Loucy (cell line): ENCODE measurements around the gene ZFR2.
"Not testable (repeated sequence)": the region's sequence is repeated elsewhere in the genome, so short reads cannot be mapped to it uniquely, and the experiment has no call there.

Source experiments
- H2AFZ ChIP-seq: fragments of 200-600 bp; sonication (generic); 2 replicates; pipeline ENCODE4 v1.6.0; 2016; ENCODE audit warnings: antibody characterized with exemption, mild to moderate bottlenecking, low read length, moderate library complexity
- H3F3A ChIP-seq: fragments of 200-600 bp; 2 replicates; pipeline ENCODE4 v1.6.0; 2016; ENCODE audit warnings: antibody characterized with exemption, low read depth, mild to moderate bottlenecking
- H3K27me3 ChIP-seq: fragments of 200-600 bp; sonication (generic); 2 replicates; pipeline ENCODE4 v1.6.1; 2014; ENCODE audit warnings: low read length, mild to moderate bottlenecking; ENCODE audit not compliant: insufficient read depth, poor library complexity, severe bottlenecking
- H3K36me3 ChIP-seq: fragments of 200-600 bp; sonication (generic); 2 replicates; pipeline ENCODE4 v1.6.1; 2016; ENCODE audit warnings: low read length; ENCODE audit not compliant: insufficient read depth
- H3K4me1 ChIP-seq: fragments of 200-600 bp; sonication (generic); 2 replicates; pipeline ENCODE4 v1.5.1; 2014; ENCODE audit warnings: low read length, mild to moderate bottlenecking; ENCODE audit not compliant: insufficient read depth, poor library complexity, severe bottlenecking
- H3K4me2 ChIP-seq: fragments of 200-600 bp; sonication (generic); 2 replicates; pipeline ENCODE4 v1.6.0; 2014; ENCODE audit warnings: antibody characterized with exemption, low read length, low read depth, mild to moderate bottlenecking; ENCODE audit not compliant: poor library complexity, severe bottlenecking
- H3K4me3 ChIP-seq: fragments of 200-600 bp; sonication (generic); 2 replicates; pipeline ENCODE4 v1.5.1; 2014; ENCODE audit warnings: low read length, mild to moderate bottlenecking, mixed read lengths; ENCODE audit not compliant: poor library complexity, severe bottlenecking
- H3K79me2 ChIP-seq: fragments of 200-600 bp; sonication (generic); 2 replicates; pipeline ENCODE4 v1.6.1; 2014; ENCODE audit warnings: low read length; ENCODE audit not compliant: insufficient read depth
- H3K9ac ChIP-seq: fragments of 200-600 bp; sonication (generic); 2 replicates; pipeline ENCODE4 v1.6.0; 2014; ENCODE audit warnings: mild to moderate bottlenecking, low read depth, low read length, moderate library complexity; ENCODE audit not compliant: poor library complexity, severe bottlenecking
- H3K9me2 ChIP-seq: fragments of 200-600 bp; sonication (generic); replicated peaks from 2 replicates; pipeline ENCODE4 v1.6.1; 2016; ENCODE audit warnings: low read depth, low read length, mixed read lengths
- H3K9me3 ChIP-seq: fragments of 200-600 bp; sonication (generic); 2 replicates; pipeline ENCODE4 v1.6.1; 2014; ENCODE audit warnings: mild to moderate bottlenecking, antibody characterized with exemption, low read length, low read depth; ENCODE audit not compliant: insufficient read depth
- H4K20me1 ChIP-seq: fragments of 200-600 bp; sonication (generic); 2 replicates; pipeline ENCODE4 v1.6.0; 2014; ENCODE audit warnings: antibody characterized with exemption, low read length, mild to moderate bottlenecking; ENCODE audit not compliant: insufficient read depth, poor library complexity, severe bottlenecking
- CTCF ChIP-seq: fragments of 200-600 bp; sonication (generic); conservative IDR thresholded peaks from 2 replicates; pipeline ENCODE4 v1.5.1; 2014; ENCODE audit warnings: mild to moderate bottlenecking, antibody characterized with exemption, low read length
- EZH2phosphoT487 ChIP-seq: fragments of 200-600 bp; IDR thresholded peaks from 2 replicates; pipeline ENCODE4 v1.6.1; 2018; ENCODE audit warnings: antibody characterized with exemption, mild to moderate bottlenecking, moderate library complexity, borderline replicate concordance

The ZFR2 gene

GRCh38 chr19:3761382-3762129 lies 107.3 kb downstream of the ZFR2 start, which contains the start of gene APBA3:
Gene APBA3 (minus strand): TSS chr19:3761692. CDS start chr19:3760264, 1,428 bp downstream.
- no peaks in the 10 kb centered on the region for H4K20me1 ChIP-seq
- peaks cover 36% of the 10 kb centered on the region for H3K79me2 ChIP-seq
- 0 out of 2 replicates have a peak, but pooled peaks cover 2% of the 10 kb centered on the region for H3F3A ChIP-seq
- peak within 1 kb of the TSS; percentile 96 for H3K9ac ChIP-seq
- no peaks in the 10 kb centered on the region for H3K9me3 ChIP-seq
- H3K4me3 ChIP-seq: peak within 1 kb of the TSS; percentile 98
- peak within 1 kb of the TSS; percentile 96 for H3K4me2 ChIP-seq
- no peaks in the 10 kb centered on the region for H3K9me2 ChIP-seq
- peaks cover 23% of the 10 kb centered on the region for H3K4me1 ChIP-seq
- no peaks in the 10 kb centered on the region for H3K27me3 ChIP-seq
- H2AFZ ChIP-seq: peak within 1 kb of the TSS; percentile 98
- peaks cover 2% of the 10 kb centered on the region; the same call in 1 of the 2 replicates for H3K36me3 ChIP-seq
- TF ChIP-seq CTCF (peak; percentile 78), EZH2phosphoT487 (no peak)

GRCh38 chr19:3760871-3761361 lies 107.9 kb downstream of the ZFR2 start:
- TF ChIP-seq CTCF: no peak
- TF ChIP-seq EZH2phosphoT487: no peak
- Histone ChIP-seq H3K9me2 (no peaks in the 10 kb centered on the region), H2AFZ (peak overlapping the region; percentile 82), H3K9me3 (no peaks in the 10 kb centered on the region), H3K27me3 (no peaks in the 10 kb centered on the region), H3K79me2 (peaks cover 36% of the 10 kb centered on the region), H3F3A (0 out of 2 replicates have a peak, but pooled peaks cover 2% of the 10 kb centered on the region), H3K4me1 (peaks cover 23% of the 10 kb centered on the region), H3K9ac (peak overlapping the region; percentile 96), H3K4me2 (peak overlapping the region; percentile 96), H3K36me3 (peaks cover 2% of the 10 kb centered on the region; the same call in 1 of the 2 replicates), H4K20me1 (no peaks in the 10 kb centered on the region), H3K4me3 (peak overlapping the region; percentile 98)

GRCh38 chr19:3759482-3760254 lies 109.2 kb downstream of the ZFR2 start:
- TF ChIP-seq EZH2phosphoT487 (no peak), CTCF (no peak)
- Histone ChIP-seq H3K9me2 (no peaks in the 10 kb centered on the region), H3K9me3 (no peaks in the 10 kb centered on the region), H3K4me3 (peak overlapping the region; percentile 98), H3K4me1 (peaks cover 23% of the 10 kb centered on the region), H3F3A (0 out of 2 replicates have a peak, but pooled peaks cover 2% of the 10 kb centered on the region), H3K36me3 (no peaks in the 10 kb centered on the region), H3K4me2 (peak overlapping the region; percentile 96), H3K9ac (peak overlapping the region; percentile 96), H4K20me1 (no peaks in the 10 kb centered on the region), H2AFZ (no peak overlapping the region), H3K27me3 (no peaks in the 10 kb centered on the region), H3K79me2 (peaks cover 36% of the 10 kb centered on the region)

- Histone ChIP-seq H3K79me2 (peaks cover 33% of the 10 kb centered on the region), H3K4me1 (peaks cover 22% of the 10 kb centered on the region)
- not testable (repeated sequence) for H3K9me2 ChIP-seq, H3K4me2 ChIP-seq, H2AFZ ChIP-seq, H3K27me3 ChIP-seq, H4K20me1 ChIP-seq, H3K36me3 ChIP-seq, H3K4me3 ChIP-seq, H3F3A ChIP-seq, H3K9ac ChIP-seq, H3K9me3 ChIP-seq
Observed at GRCh38 chr19:3758297-3758696, 110.5 kb downstream of the ZFR2 start.

- not testable (repeated sequence) for H3K36me3 ChIP-seq, H3K4me2 ChIP-seq, H3F3A ChIP-seq, H3K9me3 ChIP-seq, H3K9me2 ChIP-seq, H3K9ac ChIP-seq, H3K4me3 ChIP-seq, H4K20me1 ChIP-seq, H2AFZ ChIP-seq, H3K27me3 ChIP-seq
- Histone ChIP-seq H3K79me2 (peaks cover 31% of the 10 kb centered on the region), H3K4me1 (peaks cover 19% of the 10 kb centered on the region)
Observed at GRCh38 chr19:3757705-3758104, 111.1 kb downstream of the ZFR2 start.
